ENCODE measurements around the gene MAGEA10.
"Not testable (repeated sequence)": the region's sequence is repeated elsewhere in the genome, so short reads cannot be mapped to it uniquely, and the experiment has no call there.

The MAGEA10 gene

DNA sequence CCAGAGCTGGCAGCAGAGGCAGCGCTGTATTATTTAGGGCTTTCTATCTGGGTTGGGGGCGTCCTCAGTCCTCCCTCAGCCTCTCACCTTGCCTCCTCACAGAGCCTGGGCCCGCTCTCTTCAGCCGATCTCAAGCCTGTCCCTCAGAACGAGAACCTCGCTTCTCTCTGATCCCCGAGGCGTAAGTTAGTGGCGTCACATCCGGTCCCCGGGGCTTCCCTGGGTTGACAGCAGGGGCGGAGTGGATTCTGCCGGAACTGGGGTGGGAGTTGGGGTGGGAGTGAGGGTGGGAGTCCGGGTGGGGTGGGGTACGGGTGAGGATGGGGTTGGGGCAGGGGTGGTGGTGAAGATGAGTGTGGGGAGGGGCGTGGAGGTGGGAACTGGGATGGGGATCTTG is at the start of gene MAGEA10:
Gene MAGEA10, minus strand, starts transcription at position 190 of the 397 bp plus-strand sequence. CDS start 2,957 bp downstream, outside the sequence.
- no peak for DNase-seq

DNA sequence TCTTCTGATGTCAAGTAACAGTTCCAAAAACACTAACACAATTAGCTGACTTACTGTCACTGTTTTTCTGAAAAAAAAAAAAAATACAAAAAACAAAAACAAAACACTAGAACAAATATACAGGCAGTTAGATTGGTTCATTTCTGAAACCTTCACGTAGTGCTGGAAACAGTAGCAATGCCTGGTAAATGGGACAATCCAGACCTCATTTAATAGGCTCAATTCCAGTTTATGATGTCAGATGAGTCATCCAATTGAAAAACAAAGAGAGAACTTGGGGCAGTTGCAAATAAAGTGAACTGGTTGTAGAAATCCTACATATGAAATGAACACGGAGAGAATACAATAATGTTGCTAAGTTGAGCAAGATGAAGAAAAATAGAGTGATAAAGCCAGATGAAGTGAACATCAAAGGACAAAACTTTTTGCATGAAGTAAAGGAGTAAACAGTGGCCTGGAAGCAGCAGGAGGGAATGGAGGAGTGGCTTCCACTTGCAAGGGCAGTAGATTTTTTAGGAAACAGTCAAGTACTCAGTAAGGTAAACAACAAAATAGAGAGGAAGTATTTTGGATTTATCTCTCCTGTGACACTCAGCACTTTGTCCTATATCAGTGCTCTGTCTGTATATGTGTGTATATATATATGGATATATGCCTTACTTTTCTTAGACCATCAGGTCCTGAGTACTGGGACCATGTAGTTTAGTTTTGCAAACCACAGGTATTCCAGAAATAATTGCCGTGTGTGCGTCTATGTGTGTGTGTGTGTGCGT is 39.3 kb upstream of the MAGEA10 start:
- no peak for DNase-seq

DNA sequence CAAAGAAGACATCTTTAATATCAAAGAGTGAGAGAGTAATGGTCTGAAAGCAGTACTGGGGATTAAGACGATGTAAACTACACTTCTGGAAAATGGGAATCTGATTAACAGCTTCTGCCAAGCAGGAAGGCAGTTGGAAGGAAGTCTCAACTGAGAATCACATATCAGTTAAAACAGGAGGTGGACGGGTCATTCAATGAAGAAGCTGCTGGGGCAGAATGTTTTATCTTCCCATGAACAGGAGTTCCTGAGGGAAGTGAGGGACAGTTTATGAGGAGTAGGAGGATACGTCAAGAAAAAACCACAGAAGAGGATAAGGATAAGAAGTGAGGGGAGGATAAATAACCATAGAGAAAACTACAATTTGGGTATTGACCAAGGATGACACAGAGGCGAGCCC is 38.7 kb upstream of the MAGEA10 start:
- no peak for DNase-seq

DNA sequence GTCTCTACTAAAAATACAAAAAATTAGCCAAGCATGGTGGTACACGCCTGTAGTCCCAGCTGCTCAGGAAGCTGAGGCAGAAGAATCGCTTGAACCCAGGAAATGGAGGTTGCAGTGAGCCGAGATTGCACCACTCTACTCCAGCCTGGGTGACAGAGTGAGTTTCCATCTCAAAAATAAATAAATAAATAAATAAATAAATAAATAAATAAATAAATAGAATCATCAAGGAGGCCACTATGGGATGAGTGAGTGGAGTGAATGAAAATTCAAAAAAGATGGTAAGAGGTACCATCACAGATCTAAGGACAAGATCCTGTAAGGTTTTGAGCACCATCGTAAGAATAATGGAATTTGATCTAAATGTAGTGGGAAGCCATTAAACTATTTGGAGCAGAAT is 37.5 kb upstream of the MAGEA10 start:
- DNase-seq: not testable (repeated sequence)

DNA sequence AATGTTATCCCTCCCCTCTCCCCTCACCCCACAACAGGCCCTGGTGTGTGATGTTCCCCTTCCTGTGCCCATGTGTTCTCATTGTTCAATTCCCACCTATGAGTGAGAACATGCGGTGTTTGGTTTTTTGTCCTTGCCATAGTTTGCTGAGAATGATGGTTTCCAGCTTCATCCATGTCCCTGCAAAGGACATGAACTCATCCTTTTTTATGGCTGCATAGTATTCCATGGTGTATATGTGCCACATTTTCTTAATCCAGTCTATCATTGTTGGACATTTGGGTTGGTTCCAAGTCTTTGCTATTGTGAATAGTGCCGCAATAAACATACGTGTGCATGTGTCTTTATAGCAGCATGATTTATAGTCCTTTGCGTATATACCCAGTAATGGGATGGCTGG is 35.5 kb upstream of the MAGEA10 start:
- DNase-seq: not testable (repeated sequence)

DNA sequence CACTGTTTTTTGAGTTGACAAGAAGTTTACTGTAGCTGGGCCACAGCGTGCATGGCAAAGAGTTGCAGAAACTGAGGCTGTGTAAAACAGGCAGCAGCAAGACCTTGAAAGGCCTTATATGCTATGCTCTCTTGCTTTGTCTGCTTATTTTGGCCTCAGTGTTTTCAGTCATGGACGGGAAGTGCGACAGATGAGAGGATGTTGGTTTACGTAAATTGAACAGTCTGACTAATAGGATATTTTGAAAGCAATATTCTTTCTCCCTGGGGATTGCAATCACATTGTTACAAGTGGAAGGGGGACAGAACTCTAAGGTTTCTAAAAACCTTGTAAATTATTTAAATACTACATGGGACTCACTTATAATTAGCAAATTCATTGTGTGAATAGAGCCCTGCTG is 32.2 kb upstream of the MAGEA10 start:
- no peak for DNase-seq

DNA sequence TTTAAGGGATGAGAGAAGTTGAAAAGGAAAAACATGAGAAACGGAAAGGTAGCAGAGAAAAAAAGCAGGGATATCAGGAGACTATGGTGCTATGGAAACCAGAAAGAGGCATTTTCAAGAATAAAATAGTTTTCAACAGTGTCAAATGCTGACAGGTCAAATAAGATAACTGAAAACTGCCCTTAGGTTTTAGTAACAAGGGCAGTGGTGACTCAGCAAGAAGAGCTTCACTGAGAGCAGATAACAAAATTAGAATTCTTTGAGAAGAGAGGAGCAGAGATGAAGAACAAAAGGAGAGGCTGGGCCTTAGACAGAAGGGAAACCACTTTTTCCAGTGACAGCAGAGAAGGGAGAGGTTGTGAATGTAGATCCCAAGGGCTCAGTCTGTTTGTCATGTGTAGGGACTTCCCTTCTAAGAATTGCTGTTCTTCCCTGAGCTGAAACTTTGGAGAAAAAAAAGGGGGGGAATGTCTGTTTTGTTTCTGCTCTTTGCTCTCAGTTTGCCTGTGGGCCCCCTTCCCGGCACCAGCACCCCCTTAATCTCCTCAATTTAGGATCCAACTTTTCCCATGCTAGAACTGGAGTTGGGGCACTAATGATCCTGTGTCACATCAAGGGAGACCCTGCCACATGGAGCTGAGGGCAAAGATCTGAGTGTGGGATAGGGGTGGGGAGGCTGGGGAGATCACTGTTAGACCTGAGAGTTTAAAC is 26.8 kb upstream of the MAGEA10 start:
- no peak for DNase-seq

DNA sequence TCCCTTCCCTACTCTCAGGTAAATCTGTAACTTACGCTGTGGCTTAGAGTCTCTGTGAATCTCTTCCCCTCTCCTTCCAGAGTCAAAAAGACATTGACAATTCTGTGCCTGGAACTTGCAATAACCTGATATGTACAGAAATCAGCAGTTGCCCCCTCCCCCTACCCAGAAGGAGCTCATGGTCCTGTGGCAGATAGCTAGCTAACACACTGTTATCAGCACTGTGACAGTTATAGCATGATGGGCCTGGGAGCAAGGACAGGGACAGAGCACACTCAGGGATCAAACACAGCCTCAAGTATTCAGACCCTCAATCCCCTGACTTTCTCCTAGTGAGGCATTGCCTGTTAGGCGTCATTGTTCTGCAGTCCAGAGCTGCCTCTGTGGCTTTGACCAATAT is 18.7 kb upstream of the MAGEA10 start:
- no peak for DNase-seq

DNA sequence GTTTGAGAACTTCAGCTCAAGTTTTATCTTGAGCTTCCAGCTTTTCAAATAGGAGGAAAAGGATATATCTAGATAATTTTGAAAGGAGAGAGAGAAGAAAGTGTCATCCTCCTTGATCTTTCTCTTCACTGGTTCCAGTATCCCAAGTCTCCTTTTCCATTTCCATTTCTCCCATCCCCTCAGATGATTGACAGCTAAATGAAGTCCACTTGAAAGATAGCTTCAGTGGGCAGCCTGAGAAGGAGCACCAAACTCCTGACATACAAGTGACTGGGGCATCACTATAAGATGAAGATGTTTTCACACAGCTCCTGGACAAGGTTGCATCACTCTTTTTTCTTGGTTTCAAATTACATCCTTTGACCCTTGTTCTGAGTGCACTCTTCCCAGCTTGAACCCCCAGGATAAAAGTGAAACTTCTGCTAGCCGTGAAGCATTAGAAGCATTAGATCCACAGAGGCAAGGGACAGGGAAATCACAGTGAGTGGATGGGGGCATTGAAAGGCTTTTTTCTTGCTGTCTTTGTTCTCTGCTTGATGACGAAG is 17.5 kb upstream of the MAGEA10 start:
- DNase-seq: no peak

DNA sequence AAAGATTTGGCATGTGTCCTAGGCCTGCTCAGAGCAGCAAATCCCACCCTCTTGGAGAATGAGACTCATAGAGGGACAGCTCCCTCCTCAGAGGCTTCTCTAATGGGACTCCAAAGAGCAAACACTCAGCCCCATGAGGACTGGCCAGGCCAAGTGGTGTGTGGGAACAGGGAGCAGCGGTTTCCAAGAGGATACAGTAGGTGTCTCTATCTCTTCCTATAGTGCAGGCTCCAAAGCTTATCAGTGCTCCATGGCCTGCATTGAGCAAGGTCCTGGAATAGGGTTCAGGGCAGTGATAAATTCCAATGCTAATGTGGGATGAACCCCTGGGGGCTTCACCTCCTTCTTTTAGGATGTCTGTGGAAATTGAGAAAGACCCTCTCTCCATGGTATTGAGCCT is 15.7 kb upstream of the MAGEA10 start:
- DNase-seq: no peak

DNA sequence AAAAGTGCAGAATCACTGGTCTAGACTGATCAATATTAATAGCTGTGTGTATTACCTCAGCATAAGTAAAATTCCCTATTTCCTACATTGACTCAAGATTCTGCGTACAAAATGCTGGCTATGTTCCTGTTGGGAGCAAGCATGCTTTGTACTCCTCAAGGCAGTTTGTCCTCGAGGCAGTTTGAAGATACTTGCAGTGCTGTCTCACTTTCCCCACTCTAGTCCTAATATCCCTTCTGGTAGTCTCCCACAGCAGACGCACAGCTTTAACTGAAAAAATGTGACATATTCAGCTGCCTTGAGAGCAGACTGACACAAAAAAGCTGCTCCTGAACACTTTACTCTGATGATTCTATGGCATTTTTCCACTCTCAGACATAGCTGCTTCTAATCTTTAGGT is 12.9 kb upstream of the MAGEA10 start:
- DNase-seq: no peak

DNA sequence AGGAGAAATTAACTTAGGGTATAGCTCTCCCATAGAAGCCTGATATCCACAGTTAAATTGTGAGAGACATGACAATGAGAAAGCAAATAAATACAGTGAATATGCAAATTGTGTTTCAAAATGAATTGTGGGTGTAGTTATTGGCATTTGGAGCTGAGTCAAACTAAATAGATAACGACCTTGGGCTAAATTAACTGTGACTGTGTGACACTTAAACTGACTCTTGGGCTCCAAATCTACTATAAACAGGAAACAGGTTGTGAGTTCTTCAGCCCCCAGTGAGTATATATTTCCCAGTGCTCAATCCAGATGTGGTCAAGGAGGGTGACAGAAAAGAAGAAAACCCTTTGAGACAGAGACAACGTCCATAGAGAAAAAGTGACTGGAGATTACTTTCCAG is 11.3 kb upstream of the MAGEA10 start:
- no peak for DNase-seq

DNA sequence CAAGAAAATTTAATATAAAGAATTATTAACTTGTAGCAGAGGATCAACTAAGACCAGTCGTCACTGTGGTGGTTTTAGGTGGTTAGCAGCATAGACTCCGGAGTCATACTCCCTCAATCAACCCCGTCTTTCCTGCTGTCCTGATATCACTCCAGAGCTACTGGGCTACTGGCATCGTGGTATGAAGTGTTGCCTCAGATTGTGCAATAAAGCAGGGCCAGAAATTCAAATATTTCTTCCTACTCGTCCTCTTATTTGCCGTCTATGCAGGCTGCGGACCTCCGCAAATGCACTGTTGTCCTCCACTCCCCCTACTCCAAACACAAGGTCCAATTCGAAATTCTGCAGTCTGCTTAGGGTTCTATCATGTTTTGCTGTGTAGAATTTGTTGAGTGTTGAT is 1.2 kb upstream of the MAGEA10 start:
- no peak for DNase-seq

DNA sequence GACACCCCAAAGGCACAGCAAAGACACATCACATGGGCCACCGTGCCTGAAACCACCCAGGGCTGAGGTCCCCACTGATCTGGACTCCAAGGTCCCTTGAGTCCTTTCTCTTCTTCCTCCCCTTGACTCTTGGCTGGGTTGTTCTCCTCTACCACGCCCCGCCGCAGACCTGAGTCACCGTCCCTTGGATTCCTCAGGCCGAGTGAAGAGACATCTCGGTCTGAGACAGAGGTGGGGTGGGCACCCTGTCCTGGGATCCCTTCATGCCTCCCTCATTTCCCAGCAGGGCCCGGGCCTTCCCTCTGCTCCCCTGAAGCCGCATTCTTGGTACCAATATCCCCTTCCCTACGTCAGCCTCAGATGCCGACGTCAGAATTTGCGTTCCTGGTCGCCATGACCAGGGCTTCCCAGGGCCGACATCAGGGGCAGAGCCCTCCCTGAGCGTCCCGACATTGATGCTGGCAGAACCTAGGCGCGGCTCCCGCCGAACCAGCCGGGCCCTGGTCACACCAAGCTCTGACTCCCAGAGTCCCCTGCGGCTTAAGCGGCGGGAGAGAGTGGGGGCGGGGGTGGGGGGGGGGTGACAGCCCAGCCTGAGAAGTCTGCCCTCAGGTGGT is 498 bp downstream of the MAGEA10 start:
- no peak for DNase-seq

DNA sequence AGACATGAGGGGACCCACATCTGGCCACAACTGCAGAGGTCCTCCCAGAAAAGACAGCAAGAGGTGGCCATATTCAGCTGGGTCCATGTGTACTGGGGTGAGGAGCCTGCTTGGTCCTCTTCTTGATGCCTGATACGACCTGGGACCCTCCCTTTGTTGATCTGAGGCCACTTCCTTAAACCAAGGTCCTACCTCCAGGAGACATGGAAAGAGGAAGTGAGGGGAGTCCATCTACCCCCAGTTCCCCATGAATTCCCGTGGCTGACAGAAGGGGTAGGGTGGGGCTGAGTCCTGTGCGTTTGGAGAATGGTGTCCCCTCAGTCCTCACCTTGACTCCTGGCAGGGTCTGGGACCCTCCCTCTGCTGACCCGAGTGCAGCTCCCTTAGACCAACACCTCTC is 2.1 kb downstream of the MAGEA10 start:
- no peak for DNase-seq

DNA sequence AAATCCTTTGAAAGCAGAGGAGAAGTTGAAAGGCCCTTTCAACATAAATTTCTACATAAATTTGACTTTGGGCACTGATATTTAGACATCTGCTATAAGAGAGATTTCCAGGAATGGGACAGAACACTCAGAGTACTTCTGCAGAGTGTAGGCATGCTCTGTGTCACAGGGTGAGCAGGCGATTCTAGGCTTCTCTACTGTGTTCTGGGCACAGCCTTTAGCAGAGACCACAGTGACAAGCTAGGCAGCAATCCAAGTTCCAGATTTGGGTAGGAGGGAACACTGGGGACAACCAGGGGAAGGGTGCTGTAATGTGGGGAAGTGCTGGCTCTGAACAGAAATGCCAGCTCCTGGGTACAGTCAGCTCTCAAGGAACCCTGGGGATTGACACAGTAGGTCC is 6.9 kb downstream of the MAGEA10 start:
- DNase-seq: no peak

DNA sequence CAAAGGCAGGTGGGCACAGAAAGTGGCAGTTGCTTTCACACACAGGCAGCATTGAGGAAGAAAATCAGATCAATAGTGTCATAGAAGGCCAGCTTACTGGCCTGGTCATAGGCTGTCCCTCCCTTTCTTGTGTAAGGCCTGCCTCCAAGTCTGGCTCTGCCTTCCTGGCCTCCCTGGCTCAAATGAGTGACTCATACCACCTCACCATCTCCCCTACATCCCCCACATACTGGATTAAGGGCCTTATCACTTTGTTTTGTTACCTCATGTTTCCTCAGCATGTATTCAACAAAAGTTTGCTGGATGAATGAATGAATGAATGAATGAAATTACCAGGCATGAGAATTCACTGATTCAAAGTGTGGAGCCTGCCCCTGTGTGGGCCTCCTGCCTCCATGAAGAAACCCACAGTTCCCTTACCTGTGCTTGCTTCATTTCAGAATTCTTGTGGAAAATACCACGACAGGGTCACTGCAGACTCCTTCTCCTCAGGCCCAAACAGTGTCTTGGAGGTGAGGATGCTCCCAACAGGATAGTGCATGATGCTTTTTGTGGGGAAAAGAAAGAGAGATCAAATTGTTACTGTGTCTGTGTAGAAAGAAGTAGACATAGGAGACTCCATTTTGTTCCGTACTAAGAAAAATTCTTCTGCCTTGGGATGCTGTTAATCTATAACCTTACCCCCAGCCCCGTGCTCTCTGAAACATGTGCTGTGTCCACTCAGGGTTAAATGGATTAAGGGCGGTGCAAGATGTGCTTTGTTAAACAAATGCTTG is 9.1 kb downstream of the MAGEA10 start:
- DNase-seq: not testable (repeated sequence)

DNA sequence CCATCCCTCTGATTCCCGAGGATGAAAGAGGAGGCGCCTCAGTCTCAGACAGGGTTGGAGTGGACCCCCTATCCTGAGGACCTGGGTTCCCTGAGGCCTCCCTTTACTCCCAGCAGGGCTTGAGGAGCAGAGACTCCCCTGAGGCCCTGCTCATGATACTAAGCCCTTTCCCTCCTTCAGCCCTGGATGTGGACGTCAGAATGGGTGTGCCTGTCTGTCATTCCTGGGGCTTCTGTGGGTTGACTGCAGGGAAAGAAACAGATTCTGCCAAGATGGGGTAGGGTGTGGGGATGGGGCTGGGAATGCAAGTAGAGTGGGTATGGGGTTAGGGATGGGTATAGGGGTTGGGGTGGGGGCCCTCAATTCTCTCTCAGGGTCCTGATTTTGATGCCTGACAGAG is 21.1 kb downstream of the MAGEA10 start:
- no peak for DNase-seq

DNA sequence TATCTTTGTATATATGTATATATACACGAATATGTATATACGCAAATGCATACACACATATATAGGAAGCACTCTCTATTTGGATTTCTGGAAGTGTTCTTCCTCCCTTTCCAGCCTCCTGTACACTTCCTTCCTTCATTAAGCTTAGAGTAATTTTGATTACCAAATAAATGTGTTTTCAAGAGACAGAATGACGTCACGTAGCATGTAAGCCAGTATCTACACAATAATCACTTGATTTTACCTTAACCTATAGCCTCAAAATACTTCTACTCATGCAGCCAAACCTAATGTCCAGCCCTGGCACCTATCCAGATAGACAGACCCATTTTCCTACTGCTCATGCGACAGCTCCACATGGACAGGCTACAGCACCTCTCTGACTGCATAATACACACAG is 29.9 kb downstream of the MAGEA10 start:
- DNase-seq: no peak

DNA sequence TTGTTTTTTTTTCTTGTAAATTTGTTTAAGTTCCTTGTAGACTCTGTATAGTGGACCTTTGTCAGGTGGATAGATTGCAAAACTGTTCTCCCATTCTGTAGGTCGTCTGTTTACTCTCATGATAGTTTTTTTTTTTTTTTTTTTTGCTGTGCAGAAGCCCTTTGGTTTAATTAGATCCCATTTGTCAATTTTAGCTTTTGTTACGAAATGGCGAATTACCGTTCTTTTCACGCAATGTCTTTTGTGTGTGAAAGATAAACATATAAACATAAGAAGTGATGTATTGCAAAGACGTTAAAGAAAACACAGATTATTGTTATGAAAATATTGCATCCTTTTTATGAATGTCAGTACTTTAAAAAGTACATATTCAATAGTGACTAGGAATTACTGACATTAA is 34.5 kb downstream of the MAGEA10 start:
- no peak for DNase-seq

DNA sequence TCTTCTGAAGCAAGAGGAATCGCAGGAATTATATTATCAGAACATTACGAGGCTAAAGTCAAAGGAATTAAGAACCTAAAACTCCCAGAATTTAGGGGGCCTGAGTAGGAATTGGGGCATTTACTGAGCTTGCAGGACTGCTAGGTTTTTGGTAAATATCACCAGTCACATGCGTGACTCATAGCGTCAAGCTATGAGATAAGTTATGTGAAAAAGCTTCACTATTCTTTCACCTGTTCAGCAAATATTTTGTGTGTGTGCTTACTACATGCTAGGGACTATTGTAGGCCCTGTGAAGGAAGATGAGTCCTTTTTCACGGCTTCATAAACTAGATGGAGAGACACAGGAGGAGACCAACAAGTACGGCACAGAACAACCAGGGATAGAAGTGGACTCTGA is 52.2 kb downstream of the MAGEA10 start:
- no peak for DNase-seq

Data from stimulated activated CD4-positive, alpha-beta T cell treated with anti-CD3 and anti-CD28 coated beads, Interleukin-4, amount 100 ng/mL, for 1 hour (primary cell).